HPDE6-E6E7 (cell line): ENCODE measurements around the gene LUM.
"Not testable (repeated sequence)": the region's sequence is repeated elsewhere in the genome, so short reads cannot be mapped to it uniquely, and the experiment has no call there.

Experiments
- DNase-seq: peaks from one replicate; pipeline ENCODE4 v3.0.0; 2011; ENCODE audit warnings: missing footprints; ENCODE audit errors: extremely low spot score

LUM gene

GRCh38 chr12:91109581-91110310 lies 1.5 kb downstream of the LUM start:
- no peak for DNase-seq

DNA sequence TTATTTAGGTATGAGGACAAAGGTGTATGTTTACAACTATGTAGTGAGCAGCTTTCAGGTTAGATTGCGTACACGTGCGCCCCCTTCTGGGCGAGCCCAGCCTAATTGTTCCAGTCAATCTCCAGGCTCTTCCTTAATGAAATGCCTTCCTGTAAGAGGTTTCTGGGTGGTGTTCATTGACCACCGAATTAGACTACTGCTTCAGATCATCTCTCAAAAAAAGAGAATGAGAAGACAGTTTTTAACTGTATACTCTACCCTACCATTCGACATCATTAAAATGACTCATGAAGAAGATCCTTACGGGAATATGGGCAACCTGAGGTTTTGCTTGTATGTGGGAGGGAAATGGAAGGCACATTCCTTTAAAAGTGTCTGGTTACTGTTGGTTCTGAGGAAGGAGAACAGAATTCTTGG lies 2.1 kb downstream of the LUM start:
- no peak for DNase-seq

- no peak for DNase-seq
Observed at GRCh38 chr12:91108196-91108755, 3.0 kb downstream of the LUM start.

GRCh38 chr12:91106283-91106682 lies 5.0 kb downstream of the LUM start:
- no peak for DNase-seq

DNA sequence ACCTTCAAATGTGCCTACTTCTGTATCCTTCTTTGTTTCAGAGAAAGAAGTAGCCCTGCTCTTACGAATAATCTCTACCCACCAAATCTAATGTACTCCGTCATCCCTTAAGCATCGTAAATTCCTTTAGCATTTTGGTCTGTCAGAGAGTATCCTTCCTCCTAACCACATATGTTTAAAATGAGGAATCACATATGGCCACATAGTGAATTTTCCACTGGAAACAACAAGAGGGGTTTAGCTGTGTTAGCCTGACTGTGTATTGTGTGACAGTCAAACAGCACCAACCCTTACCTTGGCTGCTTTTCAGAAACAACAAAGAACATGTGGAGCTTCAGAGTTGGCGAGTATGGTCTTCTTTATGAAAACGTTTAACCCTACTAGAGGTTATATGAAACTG lies 5.5 kb downstream of the LUM start:
- DNase-seq, result no peak

DNA sequence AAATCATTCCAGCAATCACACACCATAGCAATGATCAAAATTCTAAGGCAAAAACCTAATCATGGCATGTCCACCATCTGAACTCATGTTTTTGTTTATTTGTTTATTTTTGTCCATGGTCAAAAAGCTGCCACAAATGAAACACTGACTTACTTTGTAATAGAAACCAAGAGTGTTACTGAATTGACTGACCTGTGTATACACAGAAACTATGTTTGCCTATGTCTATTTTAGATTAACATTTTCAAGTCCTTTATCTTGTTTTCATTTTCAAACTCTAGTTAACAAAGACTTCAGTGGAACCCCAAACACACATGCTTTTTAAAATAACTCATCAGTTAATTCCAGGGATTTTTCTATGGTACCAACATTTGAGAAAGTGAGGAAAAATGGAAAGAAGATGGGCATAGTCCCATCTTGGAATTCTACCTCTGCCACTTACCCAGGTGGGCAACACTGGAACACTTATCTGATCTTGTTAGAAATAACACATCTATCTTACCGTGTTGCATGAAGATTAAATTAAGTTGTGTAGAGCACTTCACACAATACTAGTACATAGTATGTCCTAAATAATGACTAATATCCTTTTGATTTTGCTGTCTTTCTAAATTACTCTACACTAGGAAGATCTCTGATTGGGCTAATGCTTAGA lies 6.4 kb downstream of the LUM start:
- DNase-seq, result no peak

DNA sequence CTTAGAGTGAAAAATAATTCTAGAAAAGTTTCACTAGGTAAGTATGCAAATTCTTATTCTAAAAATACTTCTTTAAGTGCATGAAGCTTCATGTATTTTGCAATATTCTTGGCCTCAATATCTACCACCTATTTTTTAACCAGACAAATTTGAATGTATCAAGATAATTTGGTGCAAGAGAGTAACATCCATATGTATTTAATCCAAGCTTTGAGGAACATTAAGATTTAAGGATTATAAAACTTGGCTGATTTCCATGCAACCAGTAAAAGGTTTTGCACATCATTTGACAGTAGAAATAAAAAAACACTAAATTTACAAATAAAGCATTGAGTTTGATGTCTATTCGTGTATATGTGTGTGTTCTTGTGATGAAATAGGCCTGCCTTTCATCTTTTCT lies 7.7 kb downstream of the LUM start:
- DNase-seq, result no peak

DNA sequence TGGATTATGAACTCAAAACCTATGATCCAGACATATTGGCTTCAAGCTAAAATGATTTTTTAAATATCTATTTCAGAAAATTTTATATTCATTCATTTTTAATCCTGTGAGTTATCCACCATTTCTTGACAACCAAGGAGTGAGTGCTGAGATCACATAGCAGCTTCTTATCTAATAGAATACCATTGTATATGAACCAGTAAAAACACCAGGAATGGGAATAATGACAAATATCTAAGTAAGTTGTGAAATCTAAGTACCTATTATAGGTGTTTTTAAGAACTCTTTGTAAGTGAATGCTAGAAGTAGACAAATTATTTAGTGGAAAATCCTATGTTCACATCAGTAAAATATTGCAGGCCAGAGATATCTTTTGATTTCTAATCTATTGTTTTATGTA lies 8.2 kb downstream of the LUM start:
- DNase-seq, result no peak

GRCh38 chr12:91100906-91101305 lies 10.4 kb downstream of the LUM start:
- no peak for DNase-seq

DNA sequence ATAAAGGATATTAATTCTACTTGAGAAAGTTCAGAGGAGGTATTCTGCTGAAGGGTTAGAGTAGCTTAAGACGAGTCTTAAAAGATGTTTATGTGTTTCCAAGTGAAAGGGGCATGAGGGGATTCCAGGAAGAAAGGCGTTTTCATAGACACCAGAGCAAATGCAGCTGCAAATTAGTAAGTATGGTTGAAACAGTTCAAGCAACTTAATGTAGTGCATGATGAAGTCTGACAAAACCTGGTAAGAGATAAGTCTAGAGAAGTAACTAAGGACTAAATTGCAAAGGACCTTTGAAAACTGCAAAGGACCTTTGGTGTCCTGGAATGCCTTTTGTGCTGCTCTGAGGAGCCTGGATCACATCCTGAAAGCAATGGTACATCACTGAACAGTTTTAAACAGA lies 11.5 kb downstream of the LUM start:
- no peak for DNase-seq

GRCh38 chr12:91099341-91099740 lies 12.0 kb downstream of the LUM start:
- no peak for DNase-seq

GRCh38 chr12:91098941-91099340 lies 12.4 kb downstream of the LUM start:
- DNase-seq, result peak; percentile 8

- DNase-seq, result no peak
Observed at GRCh38 chr12:91098461-91098860, 12.8 kb downstream of the LUM start.

- no peak for DNase-seq
Observed at GRCh38 chr12:91094957-91095356, 16.3 kb downstream of the LUM start.

- no peak for DNase-seq
Observed at GRCh38 chr12:91094032-91094662, 17.1 kb downstream of the LUM start.

DNA sequence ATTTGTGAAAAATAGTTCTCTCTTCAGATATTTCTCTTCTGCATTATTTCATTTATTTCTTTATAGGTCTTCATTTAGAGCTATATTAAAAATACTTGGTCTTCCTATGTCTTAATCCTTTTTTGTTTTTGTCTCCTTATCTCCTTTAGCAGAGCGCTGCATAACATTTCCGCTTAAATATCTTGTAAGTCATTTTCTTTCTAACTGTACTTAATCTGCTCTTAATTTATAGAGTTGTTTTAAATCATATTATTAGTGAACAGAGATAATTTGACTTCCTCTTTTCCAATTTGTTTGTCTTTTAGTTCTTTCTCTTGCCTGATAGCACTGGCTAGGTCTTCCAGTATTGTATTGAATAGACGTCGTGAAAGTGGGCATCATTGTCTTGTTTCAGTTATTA lies 18.0 kb downstream of the LUM start:
- no peak for DNase-seq

GRCh38 chr12:91091916-91092715 lies 19.2 kb downstream of the LUM start:
- no peak for DNase-seq

GRCh38 chr12:91089953-91090352 lies 21.3 kb downstream of the LUM start:
- not testable (repeated sequence) for DNase-seq

- DNase-seq, result no peak
Observed at GRCh38 chr12:91080041-91080440, 31.3 kb downstream of the LUM start.

GRCh38 chr12:91078501-91078900 lies 32.8 kb downstream of the LUM start:
- no peak for DNase-seq

DNA sequence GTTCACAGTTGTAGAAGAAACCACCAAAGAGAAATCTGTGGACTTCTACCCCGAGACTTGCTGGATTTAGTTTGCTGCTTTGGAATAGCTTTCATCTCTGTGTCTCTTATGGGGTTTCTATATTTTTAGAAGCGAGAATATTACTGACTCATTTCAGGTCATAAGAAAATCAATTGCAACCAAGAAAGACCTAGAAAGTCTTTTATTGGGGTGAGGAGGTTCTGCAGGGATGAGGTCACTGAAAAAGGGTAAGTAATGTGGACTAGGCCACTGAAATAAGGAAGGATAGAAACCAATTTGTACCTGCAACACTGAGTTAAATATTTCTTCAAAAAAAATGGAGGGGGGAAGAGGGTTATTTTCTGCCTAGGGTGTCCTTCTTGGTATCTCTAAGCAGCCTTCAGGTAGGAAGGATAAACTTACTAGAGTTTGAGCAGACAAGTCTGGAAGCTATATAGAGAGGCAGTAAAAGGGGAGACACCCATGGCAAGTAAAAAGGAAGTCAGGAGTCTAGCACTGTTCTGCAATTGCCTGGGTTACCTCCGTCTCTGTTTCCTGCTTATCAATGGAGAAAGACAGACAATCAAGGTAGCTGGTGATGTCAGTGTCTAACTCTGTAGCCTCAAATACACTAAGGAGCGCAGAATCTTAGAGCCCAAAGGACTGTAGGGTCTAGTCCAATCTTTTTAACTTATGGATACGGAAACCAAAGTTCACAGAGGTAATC lies 33.9 kb downstream of the LUM start:
- DNase-seq, result no peak
